Measurements from ENCODE around the gene STARD13. TPM values are rescaled to one million over a fixed set of nuclear protein-coding genes. Genes with fewer than 3 reads are reported as not detected.
A peak's percentile ranks its signal among the peaks of the same experiment; 100 is the strongest.

STARD13 gene
- total and polyA plus RNA-seq, 2 donors from 2014 or later, result 5.1 to 37.2 TPM

DNA sequence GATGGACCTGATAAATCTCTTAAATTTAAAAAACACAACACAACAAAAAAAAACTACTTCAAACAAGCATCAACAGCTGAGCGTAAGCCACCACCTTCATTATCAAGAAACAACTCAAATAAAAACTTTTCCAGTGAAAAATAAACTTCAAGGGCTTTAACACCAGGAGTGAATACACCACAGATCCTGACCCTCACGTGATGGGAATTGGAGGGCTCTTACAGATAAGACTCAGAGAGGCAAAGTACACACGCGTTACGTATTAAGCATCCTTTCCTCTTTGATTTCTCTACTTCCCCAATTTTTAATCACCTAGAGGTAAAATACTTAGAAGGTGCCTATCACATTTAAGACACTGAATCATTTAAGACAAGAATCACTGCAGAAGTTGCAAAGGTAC is 573 bp upstream of the STARD13 start:
- Histone ChIP-seq H3K4me1 (ENCODE audit: control insufficient read depth in 2 of 3, insufficient read depth in 2 of 3, low read depth in 1 of 3, low read length in 3 of 3) (peaks cover 0 to 19% (median 4%) of the 10 kb centered on the region in 3 donors), H3K36me3 (ENCODE audit: control insufficient read depth in 2 of 3, insufficient read depth in 3 of 3, low read length in 3 of 3) (no peaks in the 10 kb centered on the region), H3K4me3 (ENCODE audit: low read length in 3 of 3) (peak overlapping the region; percentile 85 to 99 (median 93)), H3K27ac (ENCODE audit: low read depth in 2 of 2, low read length in 2 of 2) (peak overlapping the region; percentile 92 to 94), H3K9me3 (ENCODE audit: control insufficient read depth in 2 of 3, insufficient read depth in 1 of 3, low read length in 3 of 3) (no peaks in the 10 kb centered on the region), H3K27me3 (ENCODE audit: control insufficient read depth, insufficient read depth, low read length) (no peaks in the 10 kb centered on the region), H3K9ac (ENCODE audit: low read length in 3 of 3) (peak overlapping the region; percentile 61 to 99 (median 69))
- DNase-seq (peak in 1 of 5 donors; percentile 43), FAIRE-seq (no peak)
- TF ChIP-seq, protein P1, sequence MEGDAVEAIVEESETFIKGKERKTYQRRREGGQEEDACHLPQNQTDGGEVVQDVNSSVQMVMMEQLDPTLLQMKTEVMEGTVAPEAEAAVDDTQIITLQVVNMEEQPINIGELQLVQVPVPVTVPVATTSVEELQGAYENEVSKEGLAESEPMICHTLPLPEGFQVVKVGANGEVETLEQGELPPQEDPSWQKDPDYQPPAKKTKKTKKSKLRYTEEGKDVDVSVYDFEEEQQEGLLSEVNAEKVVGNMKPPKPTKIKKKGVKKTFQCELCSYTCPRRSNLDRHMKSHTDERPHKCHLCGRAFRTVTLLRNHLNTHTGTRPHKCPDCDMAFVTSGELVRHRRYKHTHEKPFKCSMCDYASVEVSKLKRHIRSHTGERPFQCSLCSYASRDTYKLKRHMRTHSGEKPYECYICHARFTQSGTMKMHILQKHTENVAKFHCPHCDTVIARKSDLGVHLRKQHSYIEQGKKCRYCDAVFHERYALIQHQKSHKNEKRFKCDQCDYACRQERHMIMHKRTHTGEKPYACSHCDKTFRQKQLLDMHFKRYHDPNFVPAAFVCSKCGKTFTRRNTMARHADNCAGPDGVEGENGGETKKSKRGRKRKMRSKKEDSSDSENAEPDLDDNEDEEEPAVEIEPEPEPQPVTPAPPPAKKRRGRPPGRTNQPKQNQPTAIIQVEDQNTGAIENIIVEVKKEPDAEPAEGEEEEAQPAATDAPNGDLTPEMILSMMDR (IDR thresholded peaks at IDR 0.05; ENCODE audit: borderline replicate concordance, extremely low read depth, insufficient read depth), result no peak
- intact Hi-C loops (cut with DNase I), result no loop called here

DNA sequence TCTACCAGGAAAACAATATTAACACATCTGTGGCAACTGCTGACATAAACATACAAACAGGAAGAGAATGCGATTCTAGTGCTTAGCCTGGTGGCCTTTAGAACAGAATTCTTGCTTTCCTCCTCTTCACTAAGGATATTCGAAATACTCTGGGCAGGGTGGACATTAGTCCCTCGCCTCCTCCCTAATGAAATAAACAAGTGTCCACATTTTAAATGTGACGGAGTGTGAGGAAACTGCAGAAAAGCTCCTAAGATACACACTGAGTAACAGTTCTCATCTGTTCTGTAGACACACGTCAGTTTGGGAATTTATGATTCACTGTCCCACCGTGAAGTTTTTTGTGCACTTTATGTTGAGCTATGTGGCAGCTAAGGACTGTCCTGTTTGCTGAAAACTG is 639 bp downstream of the STARD13 start:
- no peaks in the 10 kb centered on the region for H3K36me3 ChIP-seq (ENCODE audit: control insufficient read depth in 2 of 3, insufficient read depth in 3 of 3, low read length in 3 of 3)
- peaks cover 4 to 30% (median 4%) of the 10 kb centered on the region in 3 donors for H3K4me1 ChIP-seq (ENCODE audit: control insufficient read depth in 2 of 3, insufficient read depth in 2 of 3, low read depth in 1 of 3, low read length in 3 of 3)
- H3K9ac ChIP-seq (ENCODE audit: low read length in 3 of 3), result peak overlapping the region; percentile 61 to 99 (median 88)
- TF ChIP-seq, protein P1 (IDR thresholded peaks at IDR 0.05; ENCODE audit: borderline replicate concordance, extremely low read depth, insufficient read depth), result no peak
- FAIRE-seq (no peak), DNase-seq (peak in 2 of 5 donors; percentile 54 to 58)
- intact Hi-C loops (cut with DNase I), result no loop called here
- H3K4me3 ChIP-seq (ENCODE audit: low read length in 3 of 3), result peak overlapping the region; percentile 85 to 99 (median 93)
- H3K27ac ChIP-seq (ENCODE audit: low read depth in 2 of 2, low read length in 2 of 2), result peak overlapping the region; percentile 92 to 94
- H3K9me3 ChIP-seq (ENCODE audit: control insufficient read depth in 2 of 3, insufficient read depth in 1 of 3, low read length in 3 of 3), result no peaks in the 10 kb centered on the region
- no peaks in the 10 kb centered on the region for H3K27me3 ChIP-seq (ENCODE audit: control insufficient read depth, insufficient read depth, low read length)

DNA sequence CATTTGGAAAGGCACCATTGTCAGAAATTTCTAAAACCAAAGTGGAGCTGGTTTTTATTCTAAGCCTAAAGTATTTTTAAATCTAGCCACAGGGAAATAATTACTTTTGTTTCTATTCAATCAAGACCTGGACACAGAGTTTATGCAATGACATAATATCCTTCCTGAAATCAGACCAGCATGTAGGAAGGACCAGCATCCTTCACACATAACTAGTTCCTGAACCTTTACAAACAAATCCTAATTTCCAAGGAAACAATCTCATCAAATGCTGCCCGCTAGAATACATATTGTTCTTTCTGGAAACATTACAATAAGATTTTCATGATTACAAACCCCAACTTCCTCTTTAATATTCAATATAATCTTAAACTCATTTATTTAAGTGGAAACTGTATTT is 1.5 kb downstream of the STARD13 start:
- peak; percentile 88 for FAIRE-seq
- Histone ChIP-seq H3K27me3 (ENCODE audit: control insufficient read depth, insufficient read depth, low read length) (no peaks in the 10 kb centered on the region), H3K27ac (ENCODE audit: low read depth in 2 of 2, low read length in 2 of 2) (peak overlapping the region in 1 of 2 donors; percentile 92), H3K36me3 (ENCODE audit: control insufficient read depth in 2 of 3, insufficient read depth in 3 of 3, low read length in 3 of 3) (no peaks in the 10 kb centered on the region), H3K9me3 (ENCODE audit: control insufficient read depth in 2 of 3, insufficient read depth in 1 of 3, low read length in 3 of 3) (no peaks in the 10 kb centered on the region), H3K4me1 (ENCODE audit: control insufficient read depth in 2 of 3, insufficient read depth in 2 of 3, low read depth in 1 of 3, low read length in 3 of 3) (peaks cover 4 to 37% (median 4%) of the 10 kb centered on the region in 3 donors), H3K9ac (ENCODE audit: low read length in 3 of 3) (peak overlapping the region in 2 of 3 donors; percentile 88 to 99), H3K4me3 (ENCODE audit: low read length in 3 of 3) (peak overlapping the region; percentile 85 to 99 (median 93))
- intact Hi-C loops (cut with DNase I), result no loop called here
- TF ChIP-seq, protein P1 (IDR thresholded peaks at IDR 0.05; ENCODE audit: borderline replicate concordance, extremely low read depth, insufficient read depth), result no peak
- DNase-seq, result peak in 2 of 5 donors; percentile 32 to 59
